K562 treated with DMSO at 1 percent for 48 hours (cell line): ENCODE data around the gene RIIAD1. TPM values are rescaled to one million over a fixed set of nuclear protein-coding genes. Genes with fewer than 3 reads are reported as not detected.

Experiments
- total RNA-seq: library from RNA; unstranded; fragments of 300-600 nt; gene quantifications from 2 replicates; pipeline ENCODE4 v1.2.3, GENCODE V29; 2022; ENCODE audit warnings: low replicate concordance; ENCODE audit errors: extremely low read depth

RIIAD1 gene, protein sequence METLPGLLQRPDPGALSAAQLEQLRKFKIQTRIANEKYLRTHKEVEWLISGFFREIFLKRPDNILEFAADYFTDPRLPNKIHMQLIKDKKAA
- not detected in 2 replicates for total RNA-seq

DNA sequence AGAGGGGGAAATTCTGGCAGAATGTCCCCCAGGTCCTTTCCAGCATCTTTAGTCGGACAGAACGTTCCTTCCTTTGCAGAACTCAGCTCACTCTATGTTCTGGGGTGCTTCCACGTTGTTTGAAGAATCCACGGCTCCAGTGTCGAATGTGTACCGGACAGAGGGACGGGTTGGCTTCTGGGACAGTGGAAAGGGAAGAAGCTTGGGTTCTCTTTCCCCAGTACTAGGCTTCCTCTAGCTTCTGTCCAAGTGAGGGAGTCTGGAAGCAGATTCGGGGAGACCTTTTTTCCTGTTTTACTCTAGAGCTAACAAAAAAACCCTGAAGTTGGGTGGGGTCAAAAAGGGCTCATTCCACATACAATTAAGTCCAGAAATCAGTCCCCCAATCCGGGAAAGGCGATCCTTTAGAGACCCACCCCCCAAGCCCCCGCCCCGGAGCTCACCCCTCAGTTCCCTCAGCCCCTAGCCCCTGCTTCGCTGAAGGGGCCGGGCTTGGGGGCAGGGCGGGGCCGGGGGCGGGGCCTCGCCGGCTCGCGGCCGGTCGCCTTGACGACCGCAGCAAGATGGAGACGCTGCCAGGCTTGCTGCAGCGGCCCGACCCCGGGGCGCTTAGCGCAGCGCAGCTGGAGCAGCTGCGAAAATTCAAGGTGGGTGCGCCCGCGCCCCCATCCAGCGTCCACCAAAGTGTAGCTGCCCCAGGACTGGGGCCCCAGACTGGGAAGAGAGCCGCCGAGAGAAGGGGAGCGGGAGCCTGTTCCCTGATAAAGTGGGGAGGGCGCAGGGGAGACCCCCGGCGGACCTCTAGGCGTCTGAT, at the start of gene RIIAD1:
Gene RIIAD1 (plus strand): TSS at position 549 of the 814 bp plus-strand sequence. CDS start 15 bp downstream, at position 564.

DNA sequence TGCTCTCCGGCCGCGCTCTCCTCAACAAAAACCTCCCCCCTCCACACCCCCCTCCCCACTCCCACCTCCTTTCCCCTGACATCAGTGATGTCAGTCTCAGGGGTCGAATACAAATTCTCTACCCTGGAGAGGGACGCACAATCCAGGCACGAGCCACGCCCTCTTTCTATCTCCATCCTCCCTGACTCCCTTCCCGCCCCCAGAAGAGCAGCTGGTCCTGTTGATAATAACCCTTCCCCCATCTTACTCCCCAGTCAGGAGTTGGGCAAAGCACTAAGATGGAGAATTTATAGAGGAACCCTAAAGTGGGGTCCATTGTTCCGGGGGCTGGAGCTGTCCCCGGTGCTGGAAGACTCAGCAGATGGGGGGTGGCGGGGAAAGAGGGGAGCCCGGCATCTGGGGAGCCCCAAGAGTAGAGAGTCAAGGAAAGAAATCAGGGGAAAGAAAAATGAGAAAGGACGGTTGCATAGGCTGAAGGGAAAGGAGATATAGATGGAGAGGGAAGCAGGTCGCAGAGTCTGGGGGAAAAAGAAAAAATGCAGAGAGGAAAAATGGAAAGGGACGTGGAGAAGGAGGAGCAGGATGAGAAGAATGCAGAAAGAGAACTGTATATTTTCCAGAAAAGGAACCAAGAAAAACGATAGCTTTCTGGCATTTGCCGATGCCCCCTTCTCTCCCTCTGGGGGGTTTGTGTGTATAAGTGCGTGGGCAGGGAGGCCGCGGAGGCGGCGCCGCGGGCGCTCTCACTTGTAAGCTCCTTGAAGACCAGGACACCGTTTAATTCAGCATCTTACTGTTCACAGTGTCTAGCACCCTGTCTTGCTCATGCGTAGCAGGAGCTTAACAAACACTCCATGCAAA, 4.3 kb upstream of the RIIAD1 start, which contains the start of gene CELF3:
Gene CELF3 (minus strand): TSS at position 33 of the 861 bp plus-strand sequence. CDS start 783 bp downstream, outside the sequence.

DNA sequence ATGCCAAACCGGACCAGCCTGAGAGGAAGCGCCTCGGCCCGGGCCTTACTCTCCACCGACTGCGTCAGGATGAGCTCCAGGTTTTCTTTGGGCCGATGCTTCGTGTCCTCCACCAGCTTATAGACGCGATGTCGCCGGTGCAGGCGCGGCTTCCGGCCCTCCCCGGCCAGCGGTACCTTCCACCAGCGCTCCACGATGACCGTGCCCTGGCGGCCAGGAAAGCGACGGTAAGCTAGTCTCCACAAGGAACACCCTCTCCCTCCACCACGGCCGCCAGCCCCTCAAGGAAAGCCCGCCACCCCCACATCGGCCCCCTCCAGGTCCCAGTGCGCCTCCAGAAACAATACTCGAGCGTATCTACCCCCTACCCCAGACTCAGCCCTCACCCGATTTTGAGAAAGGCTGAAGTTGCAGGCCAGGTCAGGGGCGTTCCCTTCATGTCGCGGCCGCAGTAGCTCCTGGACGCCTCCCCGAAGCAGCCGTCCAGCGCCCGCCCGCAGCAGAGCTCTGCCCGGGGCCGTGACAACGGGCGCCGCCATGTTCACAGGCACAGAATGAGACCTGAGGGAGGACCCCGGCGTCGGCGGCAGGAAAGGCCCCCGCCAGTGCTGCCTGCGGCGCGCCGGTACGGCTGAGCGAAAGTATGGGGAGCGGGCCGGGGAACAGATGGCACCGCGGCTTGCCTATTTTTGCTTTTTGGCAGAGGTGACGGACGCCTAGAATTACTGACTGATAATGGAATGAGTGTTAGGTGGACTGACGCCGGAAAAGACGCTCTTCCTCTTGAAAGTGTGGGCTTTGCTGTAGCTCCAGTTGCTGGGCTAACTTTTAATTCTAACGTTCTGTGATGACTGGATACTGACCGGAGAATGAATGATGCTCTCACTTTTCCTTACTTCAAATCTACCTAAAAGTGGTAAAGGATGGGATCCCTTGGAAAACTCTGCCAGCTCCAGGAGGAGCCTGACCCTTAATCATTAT, 41.9 kb downstream of the RIIAD1 start, which contains the start of gene MRPL9:
Gene MRPL9 (minus strand): TSS at position 556 of the 981 bp plus-strand sequence. CDS start 17 bp downstream, at position 539.

Other genes with a start within 250 kb of the RIIAD1 start
- gene CGN, start 210.1 kb upstream of the RIIAD1 start, total RNA-seq = not detected in 2 replicates
- not detected in 2 replicates for gene TUFT1, start 181.2 kb upstream of the RIIAD1 start, total RNA-seq
- not detected in 2 replicates for gene SNX27, start 109.5 kb upstream of the RIIAD1 start, total RNA-seq
- gene CELF3, start 4.7 kb upstream of the RIIAD1 start, total RNA-seq = not detected in 2 replicates
- not detected in 2 replicates for gene MRPL9, start 42.0 kb downstream of the RIIAD1 start, total RNA-seq
- gene TDRKH, start 69.0 kb downstream of the RIIAD1 start, total RNA-seq = not detected in 2 replicates
- not detected in 2 replicates for gene LINGO4, start 83.9 kb downstream of the RIIAD1 start, total RNA-seq
- not detected in 2 replicates for gene RORC, start 110.3 kb downstream of the RIIAD1 start, total RNA-seq
- gene C2CD4D, start 118.3 kb downstream of the RIIAD1 start, total RNA-seq = not detected in 2 replicates
- gene THEM5, start 132.2 kb downstream of the RIIAD1 start, total RNA-seq = not detected in 2 replicates
- not detected in 2 replicates for gene THEM4, start 188.0 kb downstream of the RIIAD1 start, total RNA-seq